Spleen (tissue), 11 donors: ENCODE data around the gene MRPS11. TPM values are rescaled to one million over a fixed set of nuclear protein-coding genes. Genes with fewer than 3 reads are reported as not detected.

Source experiments
- DNase-seq: peaks from one replicate; pipeline ENCODE4 v3.0.0-alpha.2; 2020
- H3K27ac ChIP-seq, 8 donors: fragments of 200-600 bp; sonication (generic) in 7 of 8; 1 replicate in 4 of 8; 2 replicates in 4 of 8; pipeline versions ENCODE4 v1.5.0 to v1.8.0; 2016 to 2021; ENCODE audit warnings: inconsistent platforms in 4 of 8, mild to moderate bottlenecking in 4 of 8, moderate library complexity in 1 of 8
- H3K27me3 ChIP-seq, 7 donors: fragments of 200-600 bp; sonication (generic) in 6 of 7; replicated peaks in 1 of 7; 1 replicate in 4 of 7; 2 replicates in 3 of 7; pipeline versions ENCODE4 v1.5.0 to v1.8.0; 2016 to 2021; ENCODE audit warnings: inconsistent platforms in 3 of 7, mild to moderate bottlenecking in 1 of 7
- H3K36me3 ChIP-seq, 6 donors: fragments of 200-600 bp; sonication (generic) in 5 of 6; 1 replicate in 4 of 6; 2 replicates in 2 of 6; pipeline versions ENCODE4 v1.5.0 to v1.8.0; 2016 to 2021; ENCODE audit warnings: inconsistent platforms in 2 of 6
- H3K4me1 ChIP-seq, 6 donors: fragments of 200-600 bp; sonication (generic) in 5 of 6; 1 replicate in 3 of 6; 2 replicates in 3 of 6; pipeline versions ENCODE4 v1.5.0 to v1.8.0; 2016 to 2021; ENCODE audit warnings: inconsistent platforms in 3 of 6
- H3K4me3 ChIP-seq, 8 donors: fragments of 200-600 bp; sonication (generic) in 7 of 8; 1 replicate in 4 of 8; 2 replicates in 4 of 8; pipeline versions ENCODE4 v1.5.0 to v1.8.0; 2016 to 2021; ENCODE audit warnings: inconsistent platforms in 4 of 8, mild to moderate bottlenecking in 4 of 8, moderate library complexity in 2 of 8
- H3K9me3 ChIP-seq, 8 donors: fragments of 200-600 bp; sonication (generic) in 7 of 8; 1 replicate in 4 of 8; 2 replicates in 4 of 8; pipeline versions ENCODE4 v1.5.0 to v1.8.0; 2016 to 2021; ENCODE audit warnings: inconsistent platforms in 4 of 8
- POLR2A ChIP-seq, 3 donors: fragments of 450-650 bp; IDR thresholded peaks; one replicate each; pipeline ENCODE4 v1.5.1; 2017; ENCODE audit warnings: antibody characterized with exemption in 3 of 3, mild to moderate bottlenecking in 1 of 3
- POLR2AphosphoS5 ChIP-seq, 3 donors: sonication (generic); formaldehyde crosslinking; IDR thresholded peaks; one replicate each; pipeline ENCODE4 v1.5.1; 2017; ENCODE audit warnings: antibody characterized with exemption in 3 of 3
- WGBS, 5 donors: extraction: QIAGEN DNeasy Blood & Tissue Kit in 3 of 5; methylation state at CpG; one replicate each; pipeline versions ENCODE4 v1.1.5 to v1.1.7; 2013 to 2018; 5-methylcytosine and 5-hydroxymethylcytosine counted together
- intact Hi-C: fragments of 100-400 bp; cut with DNase I; formaldehyde crosslinking; loops from one replicate; pipeline ENCODE4 v1.15.0; 2023; ENCODE audit warnings: low total_unique reads
- polyA plus RNA-seq, 3 donors: library from polyadenylated mRNA; stranded (reverse); fragments of 200-250 nt; gene quantifications; one replicate each; pipeline ENCODE4 v1.2.1, GENCODE V29; 2013
- total RNA-seq, 7 donors: library from RNA; depleted of rRNA in 3 of 7; stranded (reverse); fragments of >200 nt in 3 of 7; fragmentation: NEBNext Ultra II Directional in 4 of 7; extraction: Animal tissue kit (Norgen Biotek cat#: 25700) in 4 of 7; gene quantifications; one replicate each; pipeline versions ENCODE4 v1.1.0 to v1.2.1, GENCODE V29; 2016 to 2021
- TF ChIP-seq, protein P1 (sequence below), 11 experiments: fragments of 200-600 bp in 7 of 11; fragments of 450-650 bp in 4 of 11; sonication (generic) in 4 of 11; IDR thresholded peaks in 8 of 11; conservative IDR thresholded peaks in 3 of 11; 1 replicate in 7 of 11; 2 replicates in 4 of 11; pipeline versions ENCODE4 v1.4.0 to v1.8.0; 2016 to 2021; ENCODE audit warnings: antibody characterized with exemption in 11 of 11, inconsistent platforms in 4 of 11, mild to moderate bottlenecking in 1 of 11
- donor health status: healthy with polysubstance abuse.
- donor health status: DM: no; HTN: no; CAD: no; lungs with moderate emphysema.
- donor health status: DM: no; HTN: no; CAD: no.
- donor health status: Bipolar disorder and iron deficiency.
- donor health status: healthy.
- donor health status: DM: no; HTN: no; CAD: no.
- donor health status: DM: yes; HTN: yes; CAD: no.

Gene MRPS11
- total and polyA plus RNA-seq, 10 donors: 24.6 to 42.2 (median 33.4) TPM

DNA sequence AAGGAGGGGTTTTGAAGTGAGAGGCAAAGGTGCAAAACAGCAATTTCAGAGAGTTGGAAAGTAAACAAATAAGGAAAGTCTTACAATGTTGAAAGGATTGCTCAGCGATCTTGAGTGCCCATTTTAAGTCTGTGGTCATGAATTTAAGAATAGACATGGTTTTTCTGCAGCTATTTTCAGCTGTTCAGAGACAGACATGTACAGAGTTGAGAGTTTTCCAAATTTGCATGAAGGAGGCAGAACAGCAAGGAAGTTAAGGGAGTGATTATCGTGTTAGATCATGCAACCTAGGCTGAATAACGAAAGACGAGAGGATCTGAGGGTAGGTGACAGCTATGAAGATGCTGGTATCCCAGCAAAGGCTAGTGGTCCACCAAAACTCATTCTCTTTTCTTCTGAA is 41.8 kb downstream of the MRPS11 start:
- no peak for TF ChIP-seq POLR2A (IDR thresholded peaks at IDR 0.05)
- TF ChIP-seq POLR2AphosphoS5 (IDR thresholded peaks at IDR 0.05): no peak
- H3K27ac ChIP-seq: no peak overlapping the region
- no peak overlapping the region for H3K4me3 ChIP-seq
- DNase-seq: no peak
- no peaks in the 10 kb centered on the region for H3K4me1 ChIP-seq
- intact Hi-C loops: no loop called here
- 87 to 99% (median 93%) methylated on average over 4 of the region's 4 CpGs for WGBS, 5 donors
- peaks cover 0 to 89% (median 50%) of the 10 kb centered on the region in 6 donors for H3K36me3 ChIP-seq
- no peaks in the 10 kb centered on the region for H3K27me3 ChIP-seq
- H3K9me3 ChIP-seq: no peaks in the 10 kb centered on the region

DNA sequence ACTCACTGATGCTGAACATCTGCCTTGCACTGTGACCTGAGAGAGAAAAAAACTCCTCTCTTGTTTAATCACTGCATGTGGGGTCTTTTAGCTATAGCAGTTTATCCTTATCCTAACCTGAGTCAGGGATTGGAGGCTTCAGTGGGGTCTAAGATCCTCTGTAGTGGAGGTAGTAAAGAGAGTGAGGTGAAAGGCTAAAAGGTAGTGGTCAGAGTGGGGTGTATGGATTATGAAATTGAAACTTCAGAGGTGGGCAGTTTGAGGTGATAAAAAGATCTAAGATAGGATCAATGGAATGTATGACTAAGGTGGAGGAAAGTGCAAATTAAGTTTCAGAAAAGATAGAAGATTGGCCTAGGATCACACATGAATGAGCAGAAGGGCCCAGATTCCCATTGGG is 42.5 kb downstream of the MRPS11 start:
- no peaks in the 10 kb centered on the region for H3K27me3 ChIP-seq
- H3K4me3 ChIP-seq: no peak overlapping the region
- H3K36me3 ChIP-seq: peaks cover 0 to 94% (median 55%) of the 10 kb centered on the region in 6 donors
- TF ChIP-seq, protein P1, sequence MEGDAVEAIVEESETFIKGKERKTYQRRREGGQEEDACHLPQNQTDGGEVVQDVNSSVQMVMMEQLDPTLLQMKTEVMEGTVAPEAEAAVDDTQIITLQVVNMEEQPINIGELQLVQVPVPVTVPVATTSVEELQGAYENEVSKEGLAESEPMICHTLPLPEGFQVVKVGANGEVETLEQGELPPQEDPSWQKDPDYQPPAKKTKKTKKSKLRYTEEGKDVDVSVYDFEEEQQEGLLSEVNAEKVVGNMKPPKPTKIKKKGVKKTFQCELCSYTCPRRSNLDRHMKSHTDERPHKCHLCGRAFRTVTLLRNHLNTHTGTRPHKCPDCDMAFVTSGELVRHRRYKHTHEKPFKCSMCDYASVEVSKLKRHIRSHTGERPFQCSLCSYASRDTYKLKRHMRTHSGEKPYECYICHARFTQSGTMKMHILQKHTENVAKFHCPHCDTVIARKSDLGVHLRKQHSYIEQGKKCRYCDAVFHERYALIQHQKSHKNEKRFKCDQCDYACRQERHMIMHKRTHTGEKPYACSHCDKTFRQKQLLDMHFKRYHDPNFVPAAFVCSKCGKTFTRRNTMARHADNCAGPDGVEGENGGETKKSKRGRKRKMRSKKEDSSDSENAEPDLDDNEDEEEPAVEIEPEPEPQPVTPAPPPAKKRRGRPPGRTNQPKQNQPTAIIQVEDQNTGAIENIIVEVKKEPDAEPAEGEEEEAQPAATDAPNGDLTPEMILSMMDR (IDR thresholded peaks at IDR 0.05 in 8 of 11, conservative IDR thresholded peaks at IDR 0.05 in 3 of 11): no peak
- TF ChIP-seq POLR2AphosphoS5 (IDR thresholded peaks at IDR 0.05): no peak
- H3K4me1 ChIP-seq: no peaks in the 10 kb centered on the region
- H3K27ac ChIP-seq: no peak overlapping the region
- intact Hi-C loops: no loop called here
- no peaks in the 10 kb centered on the region for H3K9me3 ChIP-seq
- no peak for DNase-seq

DNA sequence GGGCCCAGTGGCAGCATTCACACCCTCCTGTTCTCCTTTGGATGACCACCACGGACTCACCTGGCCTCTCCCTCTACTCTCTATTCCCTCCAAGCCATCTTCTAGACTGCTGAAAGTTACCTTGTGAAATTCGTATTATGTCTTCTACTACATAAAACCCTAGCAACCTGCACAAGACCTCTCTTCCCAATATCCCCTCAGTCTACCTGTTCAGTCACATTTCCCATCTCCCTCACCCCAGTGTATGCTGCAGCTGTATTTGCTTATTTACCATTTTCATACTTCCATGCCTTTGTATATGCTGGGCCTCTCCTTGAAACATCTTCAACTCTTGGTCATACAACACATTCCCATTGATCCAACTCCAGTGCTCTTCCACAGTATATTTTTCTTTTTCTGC is 43.7 kb downstream of the MRPS11 start:
- Histone ChIP-seq H3K4me3 (no peak overlapping the region), H3K27ac (no peak overlapping the region), H3K27me3 (no peaks in the 10 kb centered on the region), H3K4me1 (no peaks in the 10 kb centered on the region), H3K36me3 (peaks cover 0 to 94% (median 61%) of the 10 kb centered on the region in 6 donors), H3K9me3 (no peaks in the 10 kb centered on the region)
- TF ChIP-seq POLR2A (IDR thresholded peaks at IDR 0.05): no peak
- intact Hi-C loops: no loop called here
- 77 to 100% (median 93%) methylated on average over 2 of the region's 2 CpGs for WGBS, 5 donors
- DNase-seq: no peak

DNA sequence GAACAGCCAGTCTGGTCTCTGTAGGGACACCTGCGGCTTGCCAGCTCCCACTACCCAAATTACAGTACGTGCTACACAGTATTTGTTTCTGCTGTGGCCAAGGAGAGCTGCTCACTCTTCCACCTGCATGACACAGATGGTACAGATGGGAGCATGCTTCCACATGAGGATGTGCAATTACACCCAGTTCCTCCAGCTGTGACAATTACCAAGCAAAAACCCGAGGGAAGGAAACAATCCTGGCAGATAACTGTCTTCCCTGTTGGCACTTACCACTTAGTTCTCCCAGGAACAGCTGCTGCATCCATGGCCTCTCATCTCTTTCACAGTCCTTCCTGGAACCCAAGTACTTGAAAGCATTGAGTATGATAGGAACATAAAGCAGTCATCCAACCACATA is 44.6 kb downstream of the MRPS11 start:
- Histone ChIP-seq H3K4me3 (no peak overlapping the region), H3K36me3 (peaks cover 0 to 94% (median 60%) of the 10 kb centered on the region in 6 donors), H3K4me1 (no peaks in the 10 kb centered on the region), H3K9me3 (no peaks in the 10 kb centered on the region), H3K27ac (no peak overlapping the region), H3K27me3 (no peaks in the 10 kb centered on the region)
- TF ChIP-seq POLR2AphosphoS5 (IDR thresholded peaks at IDR 0.05): no peak
- TF ChIP-seq, protein P1 (IDR thresholded peaks at IDR 0.05 in 8 of 11, conservative IDR thresholded peaks at IDR 0.05 in 3 of 11): no peak
- TF ChIP-seq POLR2A (IDR thresholded peaks at IDR 0.05): no peak
- 83 to 90% (median 84%) methylated on average over 3 of the region's 3 CpGs for WGBS, 5 donors
- intact Hi-C loops: no loop called here
- DNase-seq: no peak

DNA sequence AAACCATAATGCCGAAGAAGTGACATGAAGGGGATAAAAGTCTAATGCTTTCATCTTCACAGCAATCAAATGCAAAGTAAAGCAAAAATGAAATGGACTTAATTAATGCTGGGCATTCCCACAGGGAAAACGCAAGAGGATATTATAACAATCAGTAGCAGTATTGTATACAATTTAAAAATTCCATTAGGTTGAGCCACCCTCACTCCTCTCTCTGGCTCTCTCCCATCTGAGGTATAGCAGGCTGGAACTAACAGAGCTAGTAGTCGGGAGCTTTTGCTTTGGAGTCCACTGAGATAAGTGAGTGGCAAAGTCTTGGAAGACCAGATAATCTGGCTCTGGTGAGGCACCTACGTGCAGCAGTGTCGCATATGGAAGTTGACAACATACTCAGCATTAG is 45.1 kb downstream of the MRPS11 start:
- DNase-seq: no peak
- TF ChIP-seq, protein P1 (IDR thresholded peaks at IDR 0.05 in 8 of 11, conservative IDR thresholded peaks at IDR 0.05 in 3 of 11): no peak
- no peak for TF ChIP-seq POLR2A (IDR thresholded peaks at IDR 0.05)
- no peak for TF ChIP-seq POLR2AphosphoS5 (IDR thresholded peaks at IDR 0.05)
- no peaks in the 10 kb centered on the region for H3K27me3 ChIP-seq
- WGBS, 5 donors: 89 to 98% (median 95%) methylated on average over 5 of the region's 5 CpGs
- peaks cover 0 to 89% (median 55%) of the 10 kb centered on the region in 6 donors for H3K36me3 ChIP-seq
- no peak overlapping the region for H3K27ac ChIP-seq
- H3K4me3 ChIP-seq: no peak overlapping the region
- H3K9me3 ChIP-seq: no peaks in the 10 kb centered on the region
- intact Hi-C loops: no loop called here
- no peaks in the 10 kb centered on the region for H3K4me1 ChIP-seq
